ENCODE data around the gene CIB2.

Gene CIB2

GRCh38 chr15:78105476-78106241 is 25.6 kb downstream of the CIB2 start:
- no peak for DNase-seq

- no peak for DNase-seq
Observed at GRCh38 chr15:78104566-78105475, 26.4 kb downstream of the CIB2 start.

DNA sequence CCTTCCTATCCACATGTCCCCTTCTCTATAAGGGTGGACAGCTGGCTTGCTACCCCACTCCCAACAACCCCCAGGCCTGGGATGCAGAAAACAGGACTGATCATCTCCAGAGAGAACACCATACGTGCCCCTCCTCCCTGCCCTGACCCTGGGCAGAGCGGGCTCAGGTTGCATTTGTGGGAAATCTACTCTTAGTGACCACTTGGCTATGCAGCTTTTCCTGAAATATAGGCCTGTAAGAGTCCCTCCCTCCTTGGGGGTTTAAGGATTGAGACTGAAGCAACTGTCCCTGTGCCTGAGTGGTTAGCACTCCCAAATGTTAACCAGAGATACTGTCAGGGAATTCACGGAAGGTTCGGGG is 27.1 kb downstream of the CIB2 start:
- DNase-seq: no peak

- no peak for DNase-seq
Observed at GRCh38 chr15:78103406-78104118, 27.7 kb downstream of the CIB2 start.

- DNase-seq: no peak
Observed at GRCh38 chr15:78102741-78103140, 28.5 kb downstream of the CIB2 start.

DNA sequence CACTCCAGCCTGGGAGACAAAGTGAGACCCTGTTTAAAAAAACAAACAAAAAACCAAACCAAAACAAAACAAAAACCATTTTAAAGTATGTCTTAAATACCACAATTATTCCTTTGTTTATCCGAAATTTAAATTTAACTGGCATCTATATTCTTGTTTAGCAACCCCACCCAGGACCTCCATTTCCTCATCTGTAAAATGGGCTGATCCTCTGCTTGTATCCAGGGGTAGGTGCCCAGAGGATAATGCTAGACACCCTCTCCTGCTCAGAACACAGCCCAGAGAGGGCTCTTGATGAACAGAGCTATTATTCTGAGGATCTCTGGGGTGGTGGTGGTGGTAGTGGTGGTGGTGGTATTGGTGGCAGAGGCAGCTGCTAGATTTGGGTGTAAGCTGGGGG is 29.0 kb downstream of the CIB2 start:
- DNase-seq: no peak

DNA sequence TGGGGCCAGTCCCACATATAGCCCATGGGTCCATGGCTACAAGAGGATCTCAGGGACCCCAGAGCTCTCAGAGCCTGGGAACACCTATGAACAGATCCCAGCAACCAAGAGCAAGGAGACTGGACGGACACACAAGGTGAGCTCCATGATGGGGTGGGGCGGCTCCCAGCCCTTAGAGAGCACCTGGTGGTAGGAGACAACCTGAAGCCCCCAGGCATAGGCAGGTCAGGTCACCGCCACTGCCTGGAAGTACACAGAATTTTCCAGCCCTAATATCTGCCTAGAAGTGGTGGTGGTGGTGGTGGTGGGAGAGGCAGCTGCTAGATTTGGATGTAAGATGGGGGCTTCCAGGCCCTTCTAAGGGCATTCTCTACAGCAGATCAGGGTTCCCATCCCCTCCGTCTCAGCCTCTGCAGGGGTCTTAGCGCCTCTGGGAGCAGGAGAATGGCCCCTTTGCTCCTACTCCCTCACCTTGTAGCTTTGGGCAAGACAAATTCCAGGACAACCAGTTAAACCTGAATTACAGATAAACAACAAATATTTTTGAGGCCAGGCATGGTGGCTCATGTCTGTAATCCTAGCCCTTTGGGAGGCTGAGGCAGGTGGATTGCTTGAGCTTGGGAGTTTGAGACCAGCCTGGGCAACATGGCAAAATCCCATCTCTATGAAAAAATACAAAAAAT is 29.7 kb downstream of the CIB2 start:
- no peak for DNase-seq

- DNase-seq: no peak
Observed at GRCh38 chr15:78100886-78101285, 30.4 kb downstream of the CIB2 start.

DNA sequence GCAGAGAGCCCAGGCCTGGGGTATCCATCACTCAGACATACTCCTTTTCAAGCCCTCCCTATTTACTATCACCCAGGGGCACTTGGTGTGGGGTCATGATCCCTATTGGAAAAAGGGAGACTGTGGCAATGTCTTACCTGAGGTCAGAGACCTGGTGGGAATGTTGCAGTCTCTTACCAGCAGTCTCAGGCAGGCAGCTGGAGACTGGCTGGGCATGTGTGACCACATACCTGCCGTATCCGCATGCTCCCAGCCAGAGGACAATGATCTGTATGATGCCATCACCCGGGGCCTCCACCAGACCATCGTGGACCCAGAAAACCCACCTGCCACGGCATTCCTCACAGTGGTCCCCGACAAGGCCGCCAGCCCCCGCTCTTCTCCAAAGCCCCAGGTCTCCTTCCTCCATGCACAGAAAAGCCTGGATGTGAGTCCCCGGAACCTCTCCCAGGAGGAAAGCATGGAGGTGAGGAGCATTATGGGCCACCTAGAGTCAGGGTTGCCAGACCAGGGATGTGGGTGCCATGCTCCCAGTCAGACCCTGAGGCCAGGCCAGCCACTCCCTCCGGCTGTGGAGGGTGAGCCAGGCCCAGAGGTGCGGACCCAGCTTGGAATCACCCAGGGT is 33.0 kb downstream of the CIB2 start:
- DNase-seq: no peak

- DNase-seq: no peak
Observed at GRCh38 chr15:78097667-78098066, 33.6 kb downstream of the CIB2 start.

DNA sequence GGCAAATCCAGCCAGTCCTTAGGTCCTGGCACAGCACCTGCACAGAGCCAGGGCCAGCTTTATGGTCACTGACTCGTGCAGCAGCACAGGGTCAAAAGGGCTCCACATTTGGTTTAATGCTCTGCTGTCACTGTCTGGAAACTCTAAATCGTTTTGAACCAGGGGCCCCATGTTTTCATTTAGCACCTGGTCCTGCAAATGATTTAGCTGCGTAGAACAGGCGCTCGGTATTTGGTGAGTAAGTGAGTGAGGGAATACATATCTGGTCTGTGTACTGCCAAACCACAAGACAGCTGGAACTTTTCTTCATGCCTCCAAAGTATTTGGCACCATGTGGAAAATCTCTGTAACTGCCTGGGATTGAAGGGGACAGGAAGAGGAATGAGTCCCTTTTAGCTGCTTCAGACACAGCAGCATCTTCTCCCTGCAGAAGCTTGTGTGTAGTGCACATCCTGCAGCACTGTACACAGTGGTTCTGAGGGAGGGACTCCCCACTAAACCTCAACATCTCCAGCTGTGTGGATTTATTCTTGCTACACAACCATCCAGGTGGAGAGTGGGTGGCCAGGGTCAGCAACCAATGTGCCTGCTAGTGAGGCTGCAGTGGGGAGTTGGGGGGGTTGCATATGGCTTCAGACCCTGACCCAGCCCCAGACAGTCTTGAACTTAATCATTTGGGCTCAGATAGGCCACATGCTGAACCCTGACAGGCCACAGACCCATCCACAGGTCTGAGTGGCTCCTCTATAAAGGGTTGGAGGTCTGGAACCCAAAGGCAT is 37.8 kb downstream of the CIB2 start:
- no peak for DNase-seq

GRCh38 chr15:78092261-78093041 is 38.8 kb downstream of the CIB2 start, which contains the start of gene SH2D7:
Gene SH2D7 (plus strand): TSS chr15:78092561. CDS start chr15:78092585, 24 bp downstream.
- no peak for DNase-seq

DNA sequence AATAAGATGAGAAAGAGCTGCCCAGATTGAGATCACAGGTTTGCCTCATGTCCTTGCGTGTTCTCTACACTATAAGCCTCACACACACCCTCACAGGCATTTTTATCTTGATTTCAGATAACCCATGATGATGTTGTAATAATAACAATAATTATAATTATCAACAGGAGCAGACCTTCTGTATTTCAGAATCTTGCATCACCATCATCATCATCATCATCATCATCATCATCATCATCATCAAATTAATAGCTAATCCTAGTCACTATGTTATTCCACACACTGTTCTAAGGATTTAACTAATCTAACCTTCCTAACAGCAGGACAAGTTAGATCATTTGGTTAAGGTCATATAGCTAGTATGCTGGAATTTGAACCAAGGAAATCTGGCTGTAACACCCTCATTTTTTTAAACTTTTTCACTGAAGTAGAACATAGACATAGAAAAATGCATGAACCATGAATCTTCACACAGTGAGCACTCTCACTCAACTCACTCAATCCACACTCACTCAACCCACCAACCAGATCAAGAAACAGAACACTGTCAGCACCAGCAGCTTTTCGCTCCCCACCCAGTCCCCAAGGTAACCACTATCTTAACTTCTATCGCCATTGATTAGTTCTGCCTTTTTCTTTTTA is 40.7 kb downstream of the CIB2 start:
- DNase-seq: no peak

DNA sequence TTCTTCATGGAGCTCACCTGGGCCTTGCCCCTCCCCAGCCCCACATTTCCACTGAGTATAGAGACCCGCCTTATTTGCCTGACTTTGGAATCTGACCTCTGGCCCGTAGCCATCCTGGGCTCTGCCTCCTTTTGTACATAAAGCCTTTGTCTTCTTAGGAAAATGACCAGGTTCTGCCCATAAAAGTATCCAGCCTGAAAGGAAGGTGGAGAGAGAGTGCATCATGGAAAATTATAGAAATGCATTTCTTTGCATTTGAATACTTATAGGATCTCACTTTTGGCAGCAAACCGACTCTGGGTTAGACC is 42.5 kb downstream of the CIB2 start:
- DNase-seq: no peak

GRCh38 chr15:78087951-78088772 is 43.1 kb downstream of the CIB2 start:
- DNase-seq: no peak

- DNase-seq: no peak
Observed at GRCh38 chr15:78085928-78086327, 45.3 kb downstream of the CIB2 start.

- DNase-seq: no peak
Observed at GRCh38 chr15:78084449-78084750, 46.8 kb downstream of the CIB2 start.

DNA sequence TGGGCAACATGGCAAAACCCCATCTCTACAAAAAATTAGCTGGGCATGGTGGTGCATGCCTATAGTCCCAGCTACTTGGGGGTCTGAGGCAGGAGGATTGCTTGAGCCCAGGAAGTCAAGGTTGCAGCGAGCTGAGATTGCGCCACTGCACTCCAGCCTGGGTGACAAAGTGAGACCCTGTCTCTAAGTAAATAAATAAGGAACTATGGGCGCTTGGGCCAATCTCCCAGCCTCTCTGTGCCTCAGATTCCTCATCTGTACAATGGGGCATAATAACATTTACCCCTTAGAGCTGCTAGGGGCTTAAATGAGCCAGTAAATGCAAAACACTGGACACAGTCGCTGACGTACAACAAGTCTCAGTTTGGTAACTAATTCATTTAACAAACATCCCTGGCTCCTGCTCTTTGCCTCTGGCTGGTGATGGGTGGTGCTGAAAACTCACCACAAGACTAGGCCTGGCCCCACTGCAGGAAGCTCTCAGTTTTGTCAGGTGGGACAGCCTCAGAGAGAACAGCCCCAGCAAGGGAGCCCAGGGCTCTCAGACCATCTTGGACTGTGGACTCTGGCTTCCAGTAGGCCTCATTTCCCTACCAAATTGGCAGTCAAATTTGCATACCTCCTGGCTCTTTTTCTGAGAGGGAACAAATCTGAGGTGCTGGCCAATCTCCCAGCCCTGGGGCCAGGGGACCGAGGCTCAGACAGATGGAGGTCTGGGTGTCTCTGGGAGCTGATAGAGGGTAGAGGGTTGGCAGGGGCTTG is 47.4 kb downstream of the CIB2 start:
- no peak for DNase-seq

- no peak for DNase-seq
Observed at GRCh38 chr15:78083186-78083585, 48.1 kb downstream of the CIB2 start.
